DMS153 (cell line): ENCODE measurements around the gene KHK.

Source experiments
- DNase-seq: peaks from one replicate; lab custom pipeline; 2025; lab: John Stamatoyannopoulos, UW

The KHK gene

GRCh38 chr2:27086724-27087593 is at the start of gene KHK:
Gene KHK, plus strand, starts transcription at chr2:27086772. Its CDS starts 488 bp downstream, at chr2:27087260.
- DNase-seq, result peak; percentile 66

GRCh38 chr2:27038012-27038411 is 48.6 kb upstream of the KHK start:
- no peak for DNase-seq

GRCh38 chr2:27038631-27039339 is 47.8 kb upstream of the KHK start:
- no peak for DNase-seq

- DNase-seq, result no peak
These were observed 47.1 kb upstream of the KHK start for GRCh38 chr2:27039426-27039825.

GRCh38 chr2:27039871-27040270 is 46.7 kb upstream of the KHK start:
- no peak for DNase-seq

GRCh38 chr2:27040282-27040681 is 46.3 kb upstream of the KHK start:
- DNase-seq, result no peak

GRCh38 chr2:27041752-27042151 is 44.8 kb upstream of the KHK start:
- DNase-seq, result no peak

- no peak for DNase-seq
These were observed 44.4 kb upstream of the KHK start for GRCh38 chr2:27042159-27042661.

GRCh38 chr2:27042985-27043634 is 43.5 kb upstream of the KHK start:
- no peak for DNase-seq

GRCh38 chr2:27049422-27050280 is 36.9 kb upstream of the KHK start:
- no peak for DNase-seq

GRCh38 chr2:27050281-27050995 is 36.1 kb upstream of the KHK start:
- DNase-seq, result peak; percentile 94

- DNase-seq, result peak; percentile 93
These were observed 35.3 kb upstream of the KHK start, which contains the start of gene AGBL5 for GRCh38 chr2:27050996-27051901. Gene AGBL5, plus strand, starts transcription at chr2:27051668. Its CDS starts 1,291 bp downstream, at chr2:27052959.

- DNase-seq, result no peak
These were observed 34.5 kb upstream of the KHK start for GRCh38 chr2:27051902-27052645.

- no peak for DNase-seq
These were observed 33.3 kb upstream of the KHK start for GRCh38 chr2:27053321-27053720.

- no peak for DNase-seq
These were observed 32.8 kb upstream of the KHK start for GRCh38 chr2:27053776-27054175.

- DNase-seq, result no peak
These were observed 31.9 kb upstream of the KHK start for GRCh38 chr2:27054721-27055120.

- no peak for DNase-seq
These were observed 29.4 kb upstream of the KHK start for GRCh38 chr2:27057184-27057583.

- no peak for DNase-seq
These were observed 28.4 kb upstream of the KHK start for GRCh38 chr2:27058210-27058609.
